HG02623 (cell line): Measurements from ENCODE around the gene BDKRB1.
"Not testable (repeated sequence)": the region's sequence is repeated elsewhere in the genome, so short reads cannot be mapped to it uniquely, and the experiment has no call there.

Experiments
- ATAC-seq: cut with Tn5 transposase; IDR thresholded peaks from one replicate; pipeline ENCODE4 v1.9.1; 2021; ENCODE audit warnings: moderate library complexity; ENCODE audit not compliant: unreplicated experiment

BDKRB1 gene

GRCh38 chr14:96232506-96232905, 23.5 kb upstream of the BDKRB1 start:
- no peak for ATAC-seq

GRCh38 chr14:96233661-96234060, 22.3 kb upstream of the BDKRB1 start:
- no peak for ATAC-seq

GRCh38 chr14:96235426-96235825, 20.6 kb upstream of the BDKRB1 start:
- no peak for ATAC-seq

- ATAC-seq = no peak
These were observed 18.4 kb upstream of the BDKRB1 start for GRCh38 chr14:96237641-96238040.

GRCh38 chr14:96238676-96239265, 17.2 kb upstream of the BDKRB1 start:
- no peak for ATAC-seq

- no peak for ATAC-seq
These were observed 16.3 kb upstream of the BDKRB1 start for GRCh38 chr14:96239711-96240141.

- ATAC-seq = no peak
These were observed 15.4 kb upstream of the BDKRB1 start for GRCh38 chr14:96240641-96241040.

GRCh38 chr14:96242126-96242525, 13.9 kb upstream of the BDKRB1 start:
- ATAC-seq = no peak

GRCh38 chr14:96243785-96244184, 12.2 kb upstream of the BDKRB1 start:
- no peak for ATAC-seq

- not testable (repeated sequence) for ATAC-seq
These were observed 10.9 kb upstream of the BDKRB1 start for GRCh38 chr14:96245074-96245473.

- no peak for ATAC-seq
These were observed 10.1 kb upstream of the BDKRB1 start for GRCh38 chr14:96245710-96246538.

- no peak for ATAC-seq
These were observed 9.5 kb upstream of the BDKRB1 start for GRCh38 chr14:96246539-96246847.

- ATAC-seq = no peak
These were observed 9.0 kb upstream of the BDKRB1 start for GRCh38 chr14:96247031-96247430.

- no peak for ATAC-seq
These were observed 7.0 kb upstream of the BDKRB1 start for GRCh38 chr14:96249029-96249428.

GRCh38 chr14:96250485-96250884, 5.5 kb upstream of the BDKRB1 start:
- ATAC-seq = no peak

- ATAC-seq = no peak
These were observed 4.3 kb upstream of the BDKRB1 start for GRCh38 chr14:96251656-96252155.

- ATAC-seq = no peak
These were observed 3.5 kb upstream of the BDKRB1 start for GRCh38 chr14:96252323-96252998.

GRCh38 chr14:96252999-96253539, 2.9 kb upstream of the BDKRB1 start:
- ATAC-seq = no peak

- ATAC-seq = no peak
These were observed 1.3 kb upstream of the BDKRB1 start for GRCh38 chr14:96254687-96255086.

- no peak for ATAC-seq
These were observed 397 bp downstream of the BDKRB1 start for GRCh38 chr14:96256407-96256806.

- no peak for ATAC-seq
These were observed 1.0 kb downstream of the BDKRB1 start for GRCh38 chr14:96257056-96257455.

- no peak for ATAC-seq
These were observed 1.9 kb downstream of the BDKRB1 start for GRCh38 chr14:96257900-96258299.
